DMS 273 treated with DMSO at 0.1 percent for 48 hours (cell line): Measurements from ENCODE around the gene TRAF3IP1.

Experiments used
- DNase-seq: peaks from one replicate; lab custom pipeline; 2025; lab: John Stamatoyannopoulos, UW

TRAF3IP1 gene

DNA sequence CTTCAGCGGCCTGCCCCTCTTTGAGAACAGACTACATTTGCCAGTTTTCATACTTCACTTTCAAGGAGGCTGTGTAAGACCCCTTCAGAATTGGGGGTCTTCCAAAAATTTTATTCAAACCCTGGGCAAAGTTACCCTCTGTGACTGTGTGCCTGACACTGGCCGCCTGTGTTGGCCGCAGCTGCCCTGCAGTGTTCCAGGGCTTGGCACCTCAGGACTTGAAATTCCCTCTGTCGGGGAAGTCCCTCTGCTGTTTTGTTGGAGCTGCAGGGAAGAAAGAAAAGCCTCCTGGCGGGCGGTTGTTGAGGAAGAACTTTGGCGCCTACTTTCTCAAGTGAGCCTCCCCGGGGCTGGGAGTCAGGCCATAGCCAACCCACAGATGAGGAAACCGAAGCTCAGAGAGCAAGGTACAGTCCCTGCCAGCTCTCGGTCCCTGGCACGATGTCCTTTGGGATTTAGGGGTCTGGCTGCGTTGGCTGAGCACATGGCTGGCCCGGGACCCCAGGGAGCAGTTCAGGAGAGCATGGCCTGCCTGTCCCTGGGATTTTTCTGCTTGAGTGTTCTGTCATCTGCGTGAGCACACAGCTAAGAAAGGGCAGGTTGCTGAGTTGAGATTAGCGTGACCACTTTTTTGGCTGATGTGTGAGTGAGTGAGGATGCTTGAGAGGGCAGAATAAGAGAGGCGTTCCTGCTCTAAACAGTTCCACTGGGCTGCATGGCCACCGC, 88.5 kb downstream of the TRAF3IP1 start:
- no peak for DNase-seq

DNA sequence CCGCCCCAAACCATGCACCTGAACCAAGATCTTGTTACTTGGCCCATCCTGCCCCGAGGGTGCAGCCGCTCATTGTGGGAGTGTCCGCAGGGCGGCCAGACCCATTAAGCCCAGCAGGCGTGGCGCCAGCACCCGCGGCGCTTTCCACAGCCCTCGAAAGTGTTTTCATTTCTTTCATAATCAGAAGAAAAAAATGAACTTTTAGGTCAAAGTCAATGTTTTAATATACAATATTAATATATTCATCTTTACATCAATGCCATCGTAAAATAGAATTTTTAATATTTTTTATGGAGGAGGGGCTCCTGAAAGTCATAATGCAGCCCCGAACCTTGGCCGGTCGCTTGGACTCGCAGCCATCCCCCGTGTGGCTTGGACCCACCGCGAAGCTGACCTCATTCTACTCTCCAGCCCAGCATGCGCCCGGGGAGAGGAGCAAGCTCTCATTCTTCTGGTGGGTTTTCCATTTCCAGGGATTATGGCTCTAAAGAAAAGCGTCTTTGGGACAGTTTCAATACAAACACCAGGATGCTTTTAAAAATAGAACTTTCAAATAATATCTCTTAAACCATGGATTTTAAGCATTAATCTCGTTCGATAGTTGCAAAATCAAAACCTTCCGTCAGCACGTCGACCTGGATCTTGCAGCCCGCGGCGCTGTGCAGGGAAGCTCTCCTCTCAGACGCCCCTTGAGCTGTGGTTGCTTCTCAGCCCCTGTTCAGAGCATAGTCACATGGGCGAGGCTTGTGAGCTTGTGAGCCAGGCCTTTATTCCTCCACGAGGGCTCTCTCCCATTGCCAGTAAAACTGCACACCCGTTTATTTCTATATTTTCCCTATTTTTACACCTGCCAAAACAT, 89.3 kb downstream of the TRAF3IP1 start:
- no peak for DNase-seq

GRCh38 chr2:238412067-238412767, 91.9 kb downstream of the TRAF3IP1 start:
- no peak for DNase-seq

- DNase-seq = no peak
These were observed 93.0 kb downstream of the TRAF3IP1 start for GRCh38 chr2:238413368-238413767.

- DNase-seq = no peak
These were observed 94.9 kb downstream of the TRAF3IP1 start for GRCh38 chr2:238415036-238415764.

DNA sequence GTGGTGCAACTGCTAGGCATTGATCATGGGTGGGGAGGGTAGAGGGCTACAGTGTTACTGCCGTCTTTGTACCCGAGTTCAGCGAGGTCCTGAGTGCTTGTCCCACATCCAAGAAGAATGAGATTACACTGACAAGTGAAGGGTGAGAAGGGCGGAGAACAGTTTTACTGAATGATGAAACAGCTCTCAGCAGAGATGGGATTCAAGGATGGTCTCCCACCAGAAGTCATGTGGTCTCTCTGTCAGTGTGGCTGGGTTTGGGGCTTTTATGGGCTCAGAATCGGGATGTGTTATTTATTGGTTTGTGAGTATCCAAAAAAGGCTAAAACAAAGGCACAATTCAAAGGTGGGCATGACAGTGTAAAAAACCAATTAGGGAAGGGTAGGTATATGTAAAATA, 95.6 kb downstream of the TRAF3IP1 start:
- DNase-seq = no peak

DNA sequence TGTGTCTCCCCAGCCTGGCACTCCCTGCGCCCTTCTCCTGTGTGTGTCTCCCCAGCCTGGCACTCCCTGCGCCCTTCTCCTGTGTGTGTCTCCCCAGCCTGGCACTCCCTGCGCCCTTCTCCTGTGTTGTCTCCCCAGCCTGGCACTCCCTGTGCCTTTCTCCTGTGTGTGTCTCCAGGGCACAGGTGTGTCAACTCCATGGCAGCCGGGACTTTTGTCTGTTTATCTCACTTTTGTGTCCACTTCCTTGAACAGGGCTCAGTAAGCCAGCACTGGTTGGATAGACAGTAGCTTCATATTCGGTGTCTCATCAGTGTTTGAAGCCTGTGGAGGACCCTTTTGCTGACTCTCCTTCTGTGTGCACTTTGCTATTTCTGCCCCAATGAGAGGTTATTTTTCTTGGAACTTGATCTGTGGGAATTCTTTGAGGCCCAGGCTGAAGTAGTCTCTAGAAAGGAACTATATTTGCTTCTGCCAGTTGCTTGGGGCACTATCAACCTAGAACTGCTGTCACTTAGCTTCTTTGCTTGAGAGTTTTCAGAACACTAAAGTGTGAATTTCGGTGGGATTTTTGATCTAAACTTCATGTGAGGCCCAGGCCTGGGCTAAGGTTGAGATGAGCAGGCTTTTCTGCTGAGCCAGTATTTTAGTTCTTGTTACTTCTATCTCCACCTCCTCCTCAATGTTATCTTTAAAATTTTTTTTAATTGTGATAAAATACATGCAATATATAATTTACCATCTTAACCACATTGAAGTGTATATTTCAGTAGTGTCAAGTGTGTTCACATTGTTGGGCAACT, 98.1 kb downstream of the TRAF3IP1 start:
- DNase-seq = no peak

GRCh38 chr2:238418999-238419546, 98.8 kb downstream of the TRAF3IP1 start:
- DNase-seq = no peak

DNA sequence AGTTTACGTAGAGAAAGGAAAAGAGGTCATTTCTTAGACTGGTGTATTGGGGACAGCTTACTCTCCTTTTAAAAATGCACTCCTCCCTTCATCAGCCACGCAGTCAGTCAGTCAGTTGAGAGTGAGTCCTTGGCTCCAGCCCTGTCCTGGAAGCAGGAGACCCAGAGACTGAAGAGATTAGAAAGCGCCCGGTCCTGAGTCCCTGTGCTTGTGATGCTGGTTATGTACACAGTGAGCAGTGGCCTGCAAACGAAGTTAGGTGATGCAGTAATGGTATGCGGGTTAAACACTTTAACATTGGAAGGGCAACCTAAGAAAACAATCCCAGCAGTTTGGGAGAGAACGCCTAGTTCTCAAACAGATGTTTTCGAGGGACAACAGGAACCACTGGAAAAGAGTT, 100.1 kb downstream of the TRAF3IP1 start:
- DNase-seq = no peak

DNA sequence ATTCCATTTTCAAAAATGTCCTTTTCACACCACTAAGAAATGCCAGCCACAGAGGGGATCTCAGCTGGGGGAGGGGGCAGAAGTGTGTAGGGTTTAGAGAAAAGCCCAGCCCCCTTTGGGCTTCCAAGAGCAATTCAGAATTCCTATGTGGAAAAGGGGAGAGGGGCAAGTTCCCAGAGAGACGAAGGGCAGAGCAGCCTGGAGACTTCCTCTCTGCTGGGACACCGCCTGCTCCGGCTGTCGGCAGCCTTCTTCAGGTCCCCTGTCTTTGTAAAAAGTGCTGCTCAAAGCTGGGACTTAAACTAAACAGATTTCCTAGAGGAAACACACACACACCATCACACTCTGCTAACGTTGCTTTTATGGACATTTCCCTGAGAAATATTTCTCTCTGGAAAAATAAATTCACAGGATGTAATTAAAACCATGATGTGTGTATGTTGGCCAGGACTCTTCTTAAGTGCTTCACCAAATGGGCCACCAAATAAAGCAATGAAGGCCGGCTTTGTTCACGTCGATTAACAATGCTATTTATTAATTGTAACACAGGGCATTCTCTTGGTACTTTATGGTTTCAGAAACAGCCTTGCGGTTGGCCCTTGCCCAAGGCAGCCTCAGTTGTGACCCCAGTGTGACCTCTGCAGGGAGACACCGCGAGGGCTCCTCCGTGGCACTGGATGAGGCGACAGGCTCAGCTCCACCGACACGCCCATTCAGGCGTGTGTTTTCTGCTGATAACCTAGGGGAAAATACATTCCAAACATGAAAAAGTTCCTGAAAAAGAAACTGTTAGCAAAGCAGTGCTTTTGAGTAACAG, 100.8 kb downstream of the TRAF3IP1 start:
- DNase-seq = no peak

DNA sequence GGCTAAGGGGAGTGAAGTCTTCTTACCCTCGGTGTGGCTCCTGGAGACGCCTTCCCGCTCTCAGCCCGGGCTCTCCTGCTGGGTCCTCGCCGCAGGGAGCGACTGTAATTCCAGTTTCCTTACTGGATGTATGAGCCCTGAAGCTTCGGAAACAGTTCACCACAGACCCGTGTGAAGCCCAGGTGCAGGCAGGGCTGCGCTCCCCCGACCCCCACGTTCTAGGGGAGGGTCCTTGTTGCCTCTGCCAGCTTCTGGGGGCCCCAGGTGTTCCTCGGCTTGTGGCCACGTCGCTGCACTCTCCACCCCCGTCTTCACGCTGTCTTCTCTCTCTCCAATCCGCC, 101.3 kb downstream of the TRAF3IP1 start:
- no peak for DNase-seq

GRCh38 chr2:238422285-238422684, 102.0 kb downstream of the TRAF3IP1 start:
- no peak for DNase-seq

- no peak for DNase-seq
These were observed 102.6 kb downstream of the TRAF3IP1 start for GRCh38 chr2:238422940-238423339.

DNA sequence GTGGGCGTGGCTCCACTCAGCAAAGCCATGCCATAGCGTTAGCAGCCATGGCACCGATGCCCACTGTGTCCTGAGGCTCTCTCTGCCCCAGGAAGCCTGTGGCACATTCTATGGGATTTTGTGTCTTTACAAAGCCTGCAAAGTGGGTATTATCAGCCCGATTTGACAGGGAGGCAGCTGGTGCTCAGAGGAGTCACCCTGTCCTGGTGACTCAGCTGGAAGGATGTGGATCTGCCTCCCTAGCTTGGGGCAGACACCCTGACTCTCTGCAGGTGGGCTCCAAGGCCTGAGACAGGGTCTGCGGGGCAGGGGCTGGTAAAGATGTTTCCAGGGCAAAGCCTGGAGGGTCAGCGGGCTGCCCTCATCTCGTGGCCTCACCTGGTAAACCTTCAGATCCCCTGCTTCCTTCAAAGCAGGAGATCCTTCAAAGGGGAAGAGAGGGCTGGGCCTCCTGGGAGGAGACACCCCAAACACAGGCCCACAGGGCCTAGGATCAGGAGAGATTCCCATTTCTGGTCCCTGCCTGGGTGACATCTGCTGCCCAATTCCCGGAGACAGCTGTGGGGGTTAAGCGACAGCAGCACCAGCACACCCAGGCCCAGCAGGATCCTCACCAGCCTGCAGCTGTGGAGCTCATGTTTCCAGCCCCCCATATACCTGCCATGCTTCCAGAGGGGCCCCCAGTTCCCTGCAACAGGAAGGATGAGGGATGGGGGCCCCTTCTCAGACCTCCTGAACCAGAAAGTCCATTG, 103.4 kb downstream of the TRAF3IP1 start:
- no peak for DNase-seq

- no peak for DNase-seq
These were observed 104.0 kb downstream of the TRAF3IP1 start for GRCh38 chr2:238424313-238424700.

DNA sequence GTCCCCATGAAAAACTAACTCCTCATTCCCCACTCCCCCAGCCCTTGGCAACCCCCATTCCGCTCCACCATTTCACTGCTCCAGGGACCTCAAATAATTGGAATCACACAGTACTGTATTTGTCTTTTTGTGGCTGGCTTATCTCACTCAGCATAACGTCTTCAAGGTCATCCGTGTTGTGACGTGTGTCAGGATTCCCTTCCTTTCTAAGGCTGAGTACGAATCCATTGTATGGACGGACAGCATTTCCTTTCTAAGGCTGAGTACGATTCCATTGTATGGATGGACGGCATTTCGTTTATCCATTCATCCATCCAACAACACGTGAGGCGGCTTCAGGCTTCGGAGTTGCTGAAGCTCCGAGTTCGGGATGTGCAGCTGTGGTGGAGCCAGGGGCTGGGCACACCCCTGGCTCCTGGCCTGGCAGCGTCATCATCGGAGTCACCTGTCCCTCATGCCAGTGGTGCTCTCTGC, 105.2 kb downstream of the TRAF3IP1 start:
- DNase-seq = no peak

DNA sequence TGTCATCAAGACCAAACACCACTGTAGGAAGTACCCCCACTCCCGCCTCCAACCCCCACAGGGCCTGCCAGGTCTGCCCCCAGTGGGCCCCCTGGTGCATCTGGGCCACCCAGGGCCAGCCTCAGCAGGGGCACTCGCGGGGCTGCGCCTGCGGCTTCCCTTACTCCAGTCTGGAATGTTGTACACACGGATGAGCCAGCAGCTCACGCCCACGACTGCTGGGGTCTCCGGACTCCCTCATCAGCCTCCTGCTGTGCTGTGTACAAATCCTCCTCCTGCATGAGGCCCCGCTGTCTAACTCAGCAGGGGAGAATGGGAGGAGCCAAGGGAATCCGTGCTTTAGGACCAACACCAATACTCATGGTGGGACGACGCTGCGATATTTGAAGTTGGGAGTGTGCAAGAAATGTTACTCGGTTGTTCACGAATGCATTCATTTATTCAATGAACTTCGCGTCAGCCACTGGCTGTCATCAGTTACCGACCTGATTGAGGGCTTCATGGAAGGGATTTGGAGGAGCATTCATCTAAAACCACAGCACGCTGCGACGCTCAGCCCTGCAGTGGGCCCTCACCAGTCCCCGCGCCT, 105.8 kb downstream of the TRAF3IP1 start:
- no peak for DNase-seq

GRCh38 chr2:238426568-238427434, 106.5 kb downstream of the TRAF3IP1 start, which contains the start of gene ASB1:
ASB1 (plus strand) TSS chr2:238426927; CDS start chr2:238427071, 144 bp downstream.
- peak; percentile 46 for DNase-seq
